HFFc6 (cell line): ENCODE results near the gene GOLM1. TPM values are rescaled to one million over a fixed set of nuclear protein-coding genes. Genes with fewer than 3 reads are reported as not detected.
A peak's percentile ranks its signal among the peaks of the same experiment; 100 is the strongest.

Experiments used
- DNase-seq: peaks from one replicate; pipeline ENCODE4 v3.0.0-alpha.2; 2018
- H3K27ac Mint-ChIP-seq: 2 replicates; pipeline ENCODE4 v1.8.0; 2020; ENCODE audit warnings: mild to moderate bottlenecking, mixed read lengths
- H3K27me3 Mint-ChIP-seq: 2 replicates; pipeline ENCODE4 v1.8.0; 2021; ENCODE audit warnings: mild to moderate bottlenecking, moderate library complexity, mixed read lengths; ENCODE audit not compliant: insufficient read depth
- H3K36me3 Mint-ChIP-seq: 2 replicates; pipeline ENCODE4 v1.8.0; 2021; ENCODE audit warnings: low read depth, mixed read lengths
- H3K4me1 Mint-ChIP-seq: 2 replicates; pipeline ENCODE4 v1.8.0; 2020; ENCODE audit warnings: low read depth, mixed read lengths
- H3K4me3 Mint-ChIP-seq: 2 replicates; pipeline ENCODE4 v1.8.0; 2020; ENCODE audit warnings: mild to moderate bottlenecking, moderate library complexity, mixed read lengths
- H3K9me3 Mint-ChIP-seq: 2 replicates; pipeline ENCODE4 v1.8.0; 2020; ENCODE audit warnings: mild to moderate bottlenecking, mixed read lengths
- CTCF ChIP-seq: fragments of 200-600 bp; sonication (generic); IDR thresholded peaks from 2 replicates; pipeline ENCODE4 v1.5.0; 2021; ENCODE audit warnings: antibody characterized with exemption, mild to moderate bottlenecking
- total RNA-seq, 6 experiments: library from RNA; stranded (reverse); fragmentation: NEBNext Ultra II Directional; extraction: Animal tissue kit (Norgen Biotek cat#: 25700); gene quantifications; 2 replicates in 1 of 6; 3 replicates in 5 of 6; pipeline ENCODE4 v1.2.3, GENCODE V29; 2021

GOLM1 gene
- total RNA-seq, 6 experiments from 2014 or later = 24.0 to 36.6 (median 25.0) TPM

GRCh38 chr9:86097510-86098224 lies 1.7 kb downstream of the GOLM1 start:
- no peak overlapping the region for H3K27ac Mint-ChIP-seq
- peaks cover 29% of the 10 kb centered on the region for H3K4me1 Mint-ChIP-seq
- peak overlapping the region; percentile 84 for H3K4me3 Mint-ChIP-seq
- DNase-seq = no peak
- H3K36me3 Mint-ChIP-seq = no peaks in the 10 kb centered on the region
- TF ChIP-seq CTCF = no peak
- H3K9me3 Mint-ChIP-seq = no peaks in the 10 kb centered on the region
- H3K27me3 Mint-ChIP-seq = peaks cover 3% of the 10 kb centered on the region

GRCh38 chr9:86096386-86096785 lies 3.0 kb downstream of the GOLM1 start:
- Mint-ChIP-seq H3K27me3 (no peaks in the 10 kb centered on the region; the same call in none of the 2 replicates), H3K4me1 (peaks cover 29% of the 10 kb centered on the region), H3K36me3 (no peaks in the 10 kb centered on the region), H3K27ac (no peak overlapping the region), H3K4me3 (no peak overlapping the region), H3K9me3 (no peaks in the 10 kb centered on the region)
- DNase-seq = peak; percentile 10
- no peak for TF ChIP-seq CTCF

GRCh38 chr9:86093788-86094555 lies 5.4 kb downstream of the GOLM1 start:
- Mint-ChIP-seq H3K36me3 (no peaks in the 10 kb centered on the region; the same call in 1 of the 2 replicates), H3K27me3 (no peaks in the 10 kb centered on the region; the same call in none of the 2 replicates), H3K27ac (no peak overlapping the region), H3K4me1 (peaks cover 20% of the 10 kb centered on the region), H3K9me3 (peaks cover 6% of the 10 kb centered on the region; the same call in 1 of the 2 replicates), H3K4me3 (no peak overlapping the region)
- no peak for DNase-seq
- no peak for TF ChIP-seq CTCF

GRCh38 chr9:86091477-86091876 lies 7.9 kb downstream of the GOLM1 start:
- TF ChIP-seq CTCF = no peak

GRCh38 chr9:86082870-86083269 lies 16.5 kb downstream of the GOLM1 start:
- TF ChIP-seq CTCF = no peak
- no peak overlapping the region for H3K4me3 Mint-ChIP-seq
- no peaks in the 10 kb centered on the region; the same call in 1 of the 2 replicates for H3K27me3 Mint-ChIP-seq
- no peak overlapping the region for H3K27ac Mint-ChIP-seq
- DNase-seq = no peak
- peaks cover 13% of the 10 kb centered on the region for H3K4me1 Mint-ChIP-seq
- H3K36me3 Mint-ChIP-seq = no peaks in the 10 kb centered on the region; the same call in 1 of the 2 replicates
- no peaks in the 10 kb centered on the region for H3K9me3 Mint-ChIP-seq

More at GRCh38 chr9:86091477-86091876, 7.9 kb downstream of the GOLM1 start:
- Mint-ChIP-seq H3K27me3 (no peaks in the 10 kb centered on the region; the same call in none of the 2 replicates), H3K36me3 (no peaks in the 10 kb centered on the region; the same call in 1 of the 2 replicates), H3K9me3 (peaks cover 6% of the 10 kb centered on the region; the same call in 1 of the 2 replicates), H3K4me3 (no peak overlapping the region), H3K4me1 (peaks cover 4% of the 10 kb centered on the region; the same call in 1 of the 2 replicates), H3K27ac (no peak overlapping the region)
- DNase-seq = no peak
